C4-2B (cell line): ENCODE results near the gene ACOXL.

Experiments
- ZFX ChIP-seq: fragments of 450-650 bp; IDR thresholded peaks from 2 replicates; pipeline ENCODE4 v1.6.1; 2017
- TF ChIP-seq, protein P1 (sequence below): fragments of 450-650 bp; conservative IDR thresholded peaks from 2 replicates; pipeline ENCODE4 v1.5.1; 2017; ENCODE audit warnings: mild to moderate bottlenecking

DNA sequence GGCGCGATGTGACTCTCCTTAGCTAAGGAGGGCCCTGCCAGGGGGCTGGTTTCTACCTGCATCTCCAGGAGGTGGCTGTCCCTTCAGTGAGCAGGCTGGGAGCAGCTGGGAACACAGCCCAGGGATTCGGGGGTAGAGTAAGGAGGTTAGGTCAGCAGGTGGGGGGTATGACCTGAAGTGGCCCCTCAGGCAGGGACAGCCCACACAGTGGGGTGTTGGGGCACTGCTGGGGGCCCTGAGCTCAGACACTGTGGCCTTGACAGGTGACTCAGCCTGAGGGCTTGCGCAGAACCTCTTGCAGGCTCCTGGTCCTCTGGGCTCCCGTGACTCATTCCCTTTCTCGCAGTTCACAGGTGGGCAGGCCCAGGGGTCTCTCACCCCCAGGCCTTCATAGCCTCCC lies 202.6 kb downstream of the ACOXL start:
- TF ChIP-seq, protein P1, sequence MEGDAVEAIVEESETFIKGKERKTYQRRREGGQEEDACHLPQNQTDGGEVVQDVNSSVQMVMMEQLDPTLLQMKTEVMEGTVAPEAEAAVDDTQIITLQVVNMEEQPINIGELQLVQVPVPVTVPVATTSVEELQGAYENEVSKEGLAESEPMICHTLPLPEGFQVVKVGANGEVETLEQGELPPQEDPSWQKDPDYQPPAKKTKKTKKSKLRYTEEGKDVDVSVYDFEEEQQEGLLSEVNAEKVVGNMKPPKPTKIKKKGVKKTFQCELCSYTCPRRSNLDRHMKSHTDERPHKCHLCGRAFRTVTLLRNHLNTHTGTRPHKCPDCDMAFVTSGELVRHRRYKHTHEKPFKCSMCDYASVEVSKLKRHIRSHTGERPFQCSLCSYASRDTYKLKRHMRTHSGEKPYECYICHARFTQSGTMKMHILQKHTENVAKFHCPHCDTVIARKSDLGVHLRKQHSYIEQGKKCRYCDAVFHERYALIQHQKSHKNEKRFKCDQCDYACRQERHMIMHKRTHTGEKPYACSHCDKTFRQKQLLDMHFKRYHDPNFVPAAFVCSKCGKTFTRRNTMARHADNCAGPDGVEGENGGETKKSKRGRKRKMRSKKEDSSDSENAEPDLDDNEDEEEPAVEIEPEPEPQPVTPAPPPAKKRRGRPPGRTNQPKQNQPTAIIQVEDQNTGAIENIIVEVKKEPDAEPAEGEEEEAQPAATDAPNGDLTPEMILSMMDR: no peak
- TF ChIP-seq ZFX: no peak
